ENCODE results near the gene PAPOLB.

PAPOLB gene

DNA sequence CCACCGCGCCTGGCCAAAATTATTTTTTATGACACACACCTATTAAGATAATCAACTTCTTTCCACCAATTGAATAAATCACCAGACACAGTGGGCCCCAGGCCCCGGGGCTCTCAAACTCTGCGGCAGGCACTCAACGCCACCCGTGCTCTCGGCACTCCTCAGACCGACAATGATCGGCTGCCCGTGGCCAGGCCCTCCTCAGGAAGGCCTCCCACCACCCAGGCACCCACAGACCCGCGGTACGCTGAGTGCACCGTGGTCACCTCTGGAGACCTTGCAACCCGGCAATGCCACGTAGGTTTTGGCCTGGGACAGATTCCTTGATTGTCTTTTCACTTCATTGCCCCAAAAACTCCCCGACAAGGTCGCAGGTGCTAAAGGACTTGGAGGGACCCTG lies 14.8 kb upstream of the PAPOLB start:
- DNase-seq: no peak

DNA sequence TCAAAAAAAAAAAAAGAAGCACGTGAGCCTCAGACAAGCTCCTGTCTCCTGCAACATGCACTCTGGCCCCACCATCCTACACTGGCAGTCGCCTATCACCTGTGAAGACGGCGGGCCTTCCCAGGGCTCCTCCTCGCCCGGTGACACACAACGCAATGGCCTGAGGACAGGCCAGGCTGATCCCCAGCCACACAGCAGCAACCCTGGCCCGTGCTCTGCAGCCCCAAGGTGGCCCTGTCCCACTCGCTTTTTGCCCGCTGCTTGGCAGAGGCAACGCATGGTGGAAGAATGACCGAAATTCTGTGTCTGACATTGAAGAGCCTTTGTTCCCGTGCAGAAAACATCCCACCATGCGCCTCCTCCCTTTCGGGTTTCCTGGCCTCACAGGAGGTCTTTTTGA lies 13.6 kb upstream of the PAPOLB start:
- DNase-seq: no peak

DNA sequence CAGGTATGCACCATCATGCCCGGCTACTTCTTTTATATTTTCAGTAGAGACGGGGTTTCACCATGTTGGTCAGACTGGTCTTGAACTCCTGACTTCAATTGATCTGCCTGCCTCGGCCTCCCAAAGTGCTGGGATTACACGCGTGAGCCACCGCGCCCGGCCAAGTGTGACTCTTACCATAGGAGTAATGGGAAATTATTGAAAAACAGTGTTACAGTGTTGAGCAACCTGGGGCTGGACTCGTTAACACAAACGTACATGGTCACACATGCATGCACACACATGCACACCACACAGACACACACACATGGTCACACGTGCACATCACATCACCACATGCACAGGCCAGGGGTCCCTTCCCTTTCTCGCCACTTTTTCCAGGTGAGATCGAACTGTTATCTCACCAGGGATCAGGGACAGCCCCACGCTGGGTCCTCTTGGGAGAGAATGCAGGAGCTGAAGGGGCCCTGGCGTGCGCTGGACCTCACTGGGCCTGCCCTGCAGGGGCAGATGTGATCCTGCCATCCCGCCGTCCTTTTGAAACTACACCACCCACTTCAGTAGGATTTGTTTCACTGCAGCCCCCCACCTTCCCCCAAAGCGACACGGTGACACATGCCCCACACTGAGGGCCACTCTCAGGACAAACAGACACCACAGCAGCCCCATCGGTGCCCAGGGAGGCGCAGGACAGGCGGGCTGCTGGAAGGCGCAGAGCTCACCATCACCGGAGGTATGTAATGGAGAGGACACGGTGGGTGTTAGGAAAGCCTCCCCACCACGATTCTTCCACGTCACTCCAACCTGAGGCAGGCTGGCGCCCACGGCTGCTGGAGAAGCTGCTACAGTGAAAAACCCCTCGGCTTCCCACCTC lies 11.5 kb upstream of the PAPOLB start:
- DNase-seq: no peak

- DNase-seq: no peak
These were observed 10.3 kb upstream of the PAPOLB start for GRCh38 chr7:4871930-4872675.

GRCh38 chr7:4871056-4871680 lies 9.3 kb upstream of the PAPOLB start:
- DNase-seq: no peak

DNA sequence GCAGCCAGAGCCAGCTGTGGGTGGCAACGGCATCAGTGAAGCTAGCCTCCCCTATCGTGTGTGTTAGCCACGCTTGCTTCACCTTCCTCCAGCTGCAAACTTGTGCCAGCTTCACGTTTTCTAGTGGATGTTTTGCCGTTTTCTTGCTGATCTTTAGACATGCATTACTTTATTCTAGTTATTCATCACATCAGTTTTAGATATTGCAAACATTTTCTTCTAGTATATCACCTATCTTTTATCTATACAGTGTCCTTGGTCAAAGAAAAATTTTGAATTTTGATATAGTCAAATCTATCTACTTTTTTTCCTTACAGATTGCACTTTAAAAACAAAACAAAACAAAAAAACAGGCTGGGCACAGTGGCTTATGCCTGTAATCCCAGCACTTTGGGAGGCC lies 6.7 kb upstream of the PAPOLB start:
- no peak for DNase-seq

DNA sequence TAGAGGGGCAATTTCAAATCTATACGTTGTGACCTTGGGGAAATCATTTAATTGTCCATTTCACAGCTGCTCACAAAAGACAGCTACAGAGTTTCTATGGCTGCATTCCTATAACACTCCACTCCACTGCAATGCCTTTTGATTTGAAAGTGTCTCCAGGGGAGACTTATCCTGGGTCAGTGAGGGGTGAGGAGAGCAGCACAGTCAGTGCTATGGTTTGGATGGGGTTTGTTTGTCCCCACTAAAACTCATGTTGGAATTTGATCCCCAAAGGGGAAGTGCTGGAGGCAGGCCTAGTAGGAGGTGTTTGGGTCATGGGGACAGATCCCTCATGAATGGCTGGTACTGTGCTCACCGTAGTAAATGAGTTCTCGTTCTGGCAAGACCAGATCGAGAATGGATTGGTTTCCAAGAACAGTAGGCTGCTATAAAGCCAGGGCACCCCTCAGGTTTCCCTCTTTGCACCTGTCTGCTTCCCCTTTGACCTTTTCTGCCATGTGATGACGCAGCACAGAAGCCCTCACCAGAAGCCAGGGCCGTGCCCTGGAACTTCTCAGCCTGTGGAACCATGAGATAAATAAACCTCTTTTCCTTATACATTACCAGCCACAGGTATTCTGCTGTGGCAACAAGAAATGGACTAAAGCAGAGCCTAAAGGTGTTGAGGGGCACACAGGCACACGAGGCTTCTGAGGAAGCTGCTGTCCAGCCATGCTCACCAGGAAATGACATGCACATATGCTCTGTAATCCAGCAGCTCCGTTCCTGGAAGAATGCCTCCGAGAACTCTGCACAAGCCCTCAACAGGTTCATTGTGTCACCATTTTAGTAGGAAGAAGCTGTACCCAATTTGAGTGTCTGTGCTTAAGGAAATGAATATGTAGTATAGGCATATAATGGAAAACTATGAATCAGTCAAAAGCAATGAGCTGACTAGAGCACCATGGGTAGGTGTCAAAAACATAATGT lies 5.0 kb upstream of the PAPOLB start:
- DNase-seq: no peak

GRCh38 chr7:4862156-4862555 lies 326 bp upstream of the PAPOLB start:
- DNase-seq: no peak

DNA sequence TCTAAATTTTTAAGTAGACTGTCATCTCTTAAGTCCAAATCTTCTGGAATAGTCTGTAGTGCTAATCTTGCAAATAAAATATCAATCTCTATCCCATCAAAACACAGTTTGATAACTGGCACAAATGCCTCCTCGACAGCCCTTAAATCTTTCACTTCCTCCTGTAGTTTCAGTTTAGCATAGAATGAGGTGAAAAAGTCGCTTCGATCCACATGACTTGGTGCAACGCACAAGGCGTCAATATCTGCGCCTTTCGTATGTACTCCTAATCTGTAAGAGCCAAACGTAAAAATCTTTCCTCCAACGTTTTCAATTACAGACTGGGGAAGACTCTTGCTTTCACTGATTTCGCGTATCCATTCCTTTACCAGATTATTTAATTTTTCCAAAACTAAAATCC lies 603 bp downstream of the PAPOLB start:
- DNase-seq: no peak

GRCh38 chr7:4857189-4857588 lies 4.6 kb downstream of the PAPOLB start:
- DNase-seq: no peak

- no peak for DNase-seq
These were observed 5.3 kb downstream of the PAPOLB start for GRCh38 chr7:4856336-4857057.

GRCh38 chr7:4854916-4855315 lies 6.9 kb downstream of the PAPOLB start:
- no peak for DNase-seq

GRCh38 chr7:4851459-4852422 lies 10.1 kb downstream of the PAPOLB start:
- DNase-seq: no peak

DNA sequence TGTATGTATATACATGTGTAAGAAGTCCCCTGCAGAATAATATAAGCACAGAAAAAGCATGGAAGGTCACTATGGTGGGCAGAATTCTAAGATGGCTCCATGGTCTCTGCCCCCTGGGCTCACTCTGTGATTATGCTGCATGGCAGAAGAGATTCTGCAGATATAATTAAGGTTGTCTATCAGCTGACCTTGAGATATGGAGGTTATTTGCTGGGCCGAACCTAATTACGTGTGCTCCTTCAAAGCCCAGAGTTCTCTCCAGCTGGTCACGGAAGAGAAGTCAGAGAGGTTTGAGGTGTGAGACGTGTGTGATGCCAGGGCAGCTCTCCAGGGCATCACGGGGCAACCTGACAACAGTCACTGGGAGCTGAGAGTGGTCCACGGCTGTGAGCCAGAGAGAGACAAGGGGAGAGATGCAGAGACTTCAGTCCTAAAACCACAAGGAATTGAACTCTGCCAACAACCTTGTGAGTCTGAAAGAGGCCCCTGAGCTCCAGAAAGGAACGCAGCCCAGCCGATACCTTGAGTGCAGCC lies 11.5 kb downstream of the PAPOLB start:
- no peak for DNase-seq

DNA sequence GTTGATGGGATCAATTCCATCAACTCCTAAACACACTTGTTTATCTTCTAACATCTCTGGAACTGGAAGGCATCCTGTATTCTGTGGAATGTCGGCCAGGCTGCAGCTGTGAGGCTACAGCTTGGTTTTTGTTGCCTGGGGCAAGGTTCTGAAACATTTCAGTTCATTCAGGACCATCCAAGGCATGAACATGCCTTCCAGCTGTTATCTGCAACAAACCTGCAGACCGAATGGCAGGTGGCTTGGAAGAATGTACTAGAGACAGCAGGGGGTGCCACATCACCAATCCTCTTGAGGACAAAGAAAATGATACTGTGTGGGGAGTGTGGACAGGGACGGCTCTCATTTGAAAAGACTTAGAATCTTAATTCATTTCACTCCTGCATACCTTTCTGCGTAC lies 12.4 kb downstream of the PAPOLB start:
- DNase-seq: peak; percentile 31

GRCh38 chr7:4845740-4846142 lies 16.1 kb downstream of the PAPOLB start:
- no peak for DNase-seq

- DNase-seq: no peak
These were observed 19.3 kb downstream of the PAPOLB start for GRCh38 chr7:4842319-4843064.

- DNase-seq: no peak
These were observed 20.0 kb downstream of the PAPOLB start for GRCh38 chr7:4841836-4842235.

- DNase-seq: no peak
These were observed 20.6 kb downstream of the PAPOLB start for GRCh38 chr7:4841007-4841784.
